Large intestine (tissue), 3 donors: ENCODE measurements around the gene MRPS9. TPM values are rescaled to one million over a fixed set of nuclear protein-coding genes. Genes with fewer than 3 reads are reported as not detected.

Experiments
- DNase-seq, 2 donors: peaks; one replicate each; pipeline versions ENCODE4 v3.0.0 to v3.0.0-alpha.2; 2013
- H3K27ac ChIP-seq: one replicate; pipeline ENCODE4 v1.5.1; 2013; ENCODE audit warnings: low read length
- H3K27me3 ChIP-seq: 2 replicates; pipeline ENCODE4 v1.6.1; 2013; ENCODE audit warnings: low read length; ENCODE audit not compliant: control insufficient read depth, insufficient read depth
- H3K36me3 ChIP-seq: 2 replicates; pipeline ENCODE4 v1.6.1; 2013; ENCODE audit warnings: low read length; ENCODE audit not compliant: control insufficient read depth, insufficient read depth
- H3K4me1 ChIP-seq: one replicate; pipeline ENCODE4 v1.6.1; 2013; ENCODE audit warnings: low read length; ENCODE audit not compliant: control insufficient read depth, insufficient read depth
- H3K4me3 ChIP-seq: one replicate; pipeline ENCODE4 v1.5.1; 2013; ENCODE audit warnings: low read length
- H3K9me3 ChIP-seq: one replicate; pipeline ENCODE4 v1.6.1; 2013; ENCODE audit warnings: mild to moderate bottlenecking, low read depth, low read length, moderate library complexity; ENCODE audit not compliant: control insufficient read depth
- WGBS: methylation state at CpG from one replicate; pipeline ENCODE4 v1.1.5; 2013; ENCODE audit warnings: low lambda C conversion rate; ENCODE audit not compliant: insufficient coverage; 5-methylcytosine and 5-hydroxymethylcytosine counted together
- polyA plus RNA-seq: library from polyadenylated mRNA; unstranded; fragments of 120-200 nt; gene quantifications from one replicate; pipeline ENCODE4 v1.2.1, GENCODE V29; 2013

MRPS9 gene
- polyA plus RNA-seq, 1 donor, result 32.8 TPM

DNA sequence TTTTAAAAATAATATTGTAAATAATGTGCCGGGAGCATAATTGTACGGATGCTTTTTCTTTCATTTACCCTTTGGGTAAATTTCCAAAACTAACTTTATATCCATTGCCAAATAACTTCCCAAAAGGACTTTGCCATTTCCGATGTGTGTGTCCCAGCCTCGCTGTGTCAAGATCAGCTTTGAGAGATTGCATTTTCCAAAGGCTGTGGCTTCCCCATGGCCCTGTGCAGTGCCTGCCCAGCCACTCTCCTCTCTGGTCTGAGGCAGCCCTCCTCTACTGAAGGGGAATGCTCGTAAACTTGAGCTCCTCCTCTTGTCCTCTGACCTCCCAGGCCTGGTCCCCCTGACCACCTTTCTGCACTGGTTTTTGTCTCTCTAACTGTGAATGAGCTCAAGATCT, 78.5 kb downstream of the MRPS9 start:
- Histone ChIP-seq H3K4me3 (no peak overlapping the region), H3K4me1 (no peaks in the 10 kb centered on the region), H3K36me3 (no peaks in the 10 kb centered on the region), H3K9me3 (peaks cover 3% of the 10 kb centered on the region), H3K27me3 (no peaks in the 10 kb centered on the region), H3K27ac (no peak overlapping the region)
- DNase-seq, result no peak
- no CpG with 5 or more reads among the region's 5 CpGs for WGBS

DNA sequence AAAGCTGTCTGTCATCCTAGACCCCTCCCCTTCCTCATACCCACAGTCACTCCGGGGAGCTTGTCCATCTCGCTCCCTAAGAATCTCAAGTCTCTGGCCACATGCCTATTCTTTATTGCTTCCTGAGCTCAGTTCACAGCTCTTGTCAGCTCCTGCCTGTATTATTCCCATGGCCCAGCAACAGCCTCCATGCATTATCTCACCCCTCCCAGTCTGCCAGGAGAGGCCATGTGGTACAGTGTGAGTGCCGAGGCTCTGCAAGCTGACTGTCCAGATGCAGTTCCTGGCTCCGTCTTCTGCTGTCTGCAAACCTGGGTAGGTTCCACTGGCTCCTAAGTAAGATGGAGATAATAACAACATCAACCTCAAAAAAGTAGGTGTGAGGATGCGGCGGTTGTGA, 79.7 kb downstream of the MRPS9 start:
- no peaks in the 10 kb centered on the region for H3K36me3 ChIP-seq
- WGBS, result 100% methylated on average over 1 of the region's 6 CpGs
- DNase-seq, result no peak
- H3K27me3 ChIP-seq, result no peaks in the 10 kb centered on the region
- no peak overlapping the region for H3K27ac ChIP-seq
- H3K4me3 ChIP-seq, result no peak overlapping the region
- no peaks in the 10 kb centered on the region for H3K4me1 ChIP-seq
- peaks cover 3% of the 10 kb centered on the region for H3K9me3 ChIP-seq

DNA sequence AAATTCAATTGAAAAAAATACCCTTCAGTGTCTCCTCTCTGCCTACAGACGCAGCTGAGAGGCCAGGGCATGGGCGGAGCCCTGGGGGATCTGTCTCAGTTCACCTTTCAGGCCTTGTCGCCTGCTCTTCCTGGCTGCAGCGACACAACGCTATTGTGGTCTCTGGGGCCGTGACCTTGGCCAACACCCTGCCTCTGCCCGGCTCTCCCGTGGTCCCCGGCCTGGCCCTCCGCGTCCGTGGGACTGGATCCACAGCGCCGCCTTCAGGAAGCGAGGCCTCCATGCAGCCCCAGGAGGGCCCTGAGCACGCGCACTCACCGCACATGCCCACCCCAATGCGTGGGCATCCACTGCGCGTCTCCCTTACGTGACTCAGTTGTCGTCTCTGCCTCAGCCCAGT, 81.1 kb downstream of the MRPS9 start:
- no peaks in the 10 kb centered on the region for H3K27me3 ChIP-seq
- H3K4me3 ChIP-seq, result no peak overlapping the region
- 0% methylated on average over 1 of the region's 23 CpGs for WGBS
- H3K4me1 ChIP-seq, result no peaks in the 10 kb centered on the region
- no peak overlapping the region for H3K27ac ChIP-seq
- DNase-seq, result no peak
- H3K9me3 ChIP-seq, result peaks cover 3% of the 10 kb centered on the region
- H3K36me3 ChIP-seq, result no peaks in the 10 kb centered on the region

DNA sequence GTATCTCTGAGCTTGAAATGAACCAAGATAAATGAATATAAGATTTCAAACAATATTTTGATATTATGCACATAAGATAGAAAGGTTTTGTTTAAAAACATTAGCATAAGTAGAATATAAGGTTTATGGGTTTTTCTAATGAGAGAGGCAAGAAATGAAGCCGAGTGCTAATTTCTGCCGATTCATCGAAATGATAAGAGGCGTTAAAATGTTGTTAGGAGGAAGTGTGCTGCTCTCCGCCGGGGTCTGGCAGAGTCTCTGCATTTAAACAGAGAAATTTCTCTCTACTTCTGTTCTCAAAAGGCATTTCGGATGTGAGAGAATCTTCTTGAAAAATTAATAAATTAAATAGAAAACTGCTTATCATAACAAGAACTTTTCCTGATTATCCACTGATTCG, 83.6 kb downstream of the MRPS9 start:
- Histone ChIP-seq H3K4me1 (no peaks in the 10 kb centered on the region), H3K36me3 (no peaks in the 10 kb centered on the region), H3K4me3 (no peak overlapping the region), H3K9me3 (peaks cover 3% of the 10 kb centered on the region), H3K27me3 (peaks cover 9% of the 10 kb centered on the region), H3K27ac (no peak overlapping the region)
- 81% methylated on average over 5 of the region's 8 CpGs for WGBS
- DNase-seq, result no peak

DNA sequence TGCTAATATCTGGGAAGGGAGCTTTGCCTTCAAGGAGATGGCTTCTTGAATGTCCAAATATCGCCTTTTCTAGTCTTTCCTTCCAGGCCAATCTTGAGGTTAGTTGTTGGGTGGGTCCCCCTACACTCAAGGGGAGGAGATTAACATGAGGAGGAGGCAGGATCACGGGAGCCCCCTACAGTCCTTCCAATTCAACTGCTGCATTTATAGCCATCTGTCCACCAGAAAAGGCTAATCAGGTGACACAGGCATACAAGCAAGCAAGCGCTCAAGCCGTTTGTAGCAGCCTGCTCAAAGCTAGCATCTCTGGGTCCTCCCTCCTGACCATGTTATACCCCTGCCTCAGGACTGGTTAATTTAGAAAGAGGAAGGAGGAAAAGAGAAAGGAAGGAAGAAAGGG, 87.6 kb downstream of the MRPS9 start:
- Histone ChIP-seq H3K9me3 (no peaks in the 10 kb centered on the region), H3K27me3 (peaks cover 9% of the 10 kb centered on the region), H3K36me3 (no peaks in the 10 kb centered on the region), H3K4me3 (no peak overlapping the region), H3K27ac (no peak overlapping the region), H3K4me1 (no peaks in the 10 kb centered on the region)
- DNase-seq, result no peak
- no CpG with 5 or more reads among the region's 4 CpGs for WGBS

DNA sequence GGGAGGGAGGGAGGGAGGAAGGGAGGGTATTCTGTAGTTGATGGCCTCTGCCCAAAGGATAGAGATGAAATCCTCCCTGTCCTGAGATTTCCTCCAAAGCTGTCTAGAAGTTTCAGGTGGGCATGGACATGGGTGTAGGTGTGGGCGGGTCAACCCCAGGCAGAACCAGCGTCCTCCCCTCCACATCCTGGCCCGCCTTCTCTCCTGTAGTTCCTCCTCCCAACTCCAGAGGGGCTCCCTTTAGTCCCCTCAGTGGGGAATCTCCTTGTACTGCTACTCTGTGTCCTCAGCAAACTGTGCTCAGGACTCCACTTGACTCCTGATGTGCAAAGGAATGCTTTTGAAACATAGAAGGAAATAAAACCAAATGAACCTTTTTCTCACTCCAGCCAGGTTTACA, 88.1 kb downstream of the MRPS9 start:
- DNase-seq, result no peak
- Histone ChIP-seq H3K27me3 (peaks cover 9% of the 10 kb centered on the region), H3K4me1 (no peaks in the 10 kb centered on the region), H3K36me3 (no peaks in the 10 kb centered on the region), H3K4me3 (no peak overlapping the region), H3K27ac (no peak overlapping the region), H3K9me3 (no peaks in the 10 kb centered on the region)
- no CpG with 5 or more reads among the region's 3 CpGs for WGBS

DNA sequence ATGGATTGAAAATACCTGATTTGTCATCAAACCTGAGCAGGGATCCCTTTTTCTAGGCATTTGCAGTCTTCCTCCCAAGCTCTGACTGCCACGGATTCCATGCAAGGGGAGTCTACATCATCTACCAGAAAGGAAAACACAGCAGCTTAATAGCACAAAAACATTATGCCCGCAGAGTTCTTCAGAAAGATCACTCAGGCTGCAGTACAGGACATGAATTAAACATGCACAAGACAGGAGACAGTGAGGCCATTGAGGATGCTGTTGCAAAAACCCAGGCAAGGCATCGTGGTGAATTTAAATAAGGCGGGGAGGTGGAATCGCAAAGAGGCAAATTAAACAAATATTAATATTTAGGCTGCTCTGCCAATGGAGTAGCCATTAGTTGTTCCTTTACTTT, 88.5 kb downstream of the MRPS9 start:
- Histone ChIP-seq H3K4me1 (no peaks in the 10 kb centered on the region), H3K36me3 (no peaks in the 10 kb centered on the region), H3K9me3 (no peaks in the 10 kb centered on the region), H3K4me3 (no peak overlapping the region), H3K27me3 (peaks cover 9% of the 10 kb centered on the region), H3K27ac (no peak overlapping the region)
- WGBS, result 96% methylated on average over 3 of the region's 5 CpGs
- DNase-seq, result no peak

DNA sequence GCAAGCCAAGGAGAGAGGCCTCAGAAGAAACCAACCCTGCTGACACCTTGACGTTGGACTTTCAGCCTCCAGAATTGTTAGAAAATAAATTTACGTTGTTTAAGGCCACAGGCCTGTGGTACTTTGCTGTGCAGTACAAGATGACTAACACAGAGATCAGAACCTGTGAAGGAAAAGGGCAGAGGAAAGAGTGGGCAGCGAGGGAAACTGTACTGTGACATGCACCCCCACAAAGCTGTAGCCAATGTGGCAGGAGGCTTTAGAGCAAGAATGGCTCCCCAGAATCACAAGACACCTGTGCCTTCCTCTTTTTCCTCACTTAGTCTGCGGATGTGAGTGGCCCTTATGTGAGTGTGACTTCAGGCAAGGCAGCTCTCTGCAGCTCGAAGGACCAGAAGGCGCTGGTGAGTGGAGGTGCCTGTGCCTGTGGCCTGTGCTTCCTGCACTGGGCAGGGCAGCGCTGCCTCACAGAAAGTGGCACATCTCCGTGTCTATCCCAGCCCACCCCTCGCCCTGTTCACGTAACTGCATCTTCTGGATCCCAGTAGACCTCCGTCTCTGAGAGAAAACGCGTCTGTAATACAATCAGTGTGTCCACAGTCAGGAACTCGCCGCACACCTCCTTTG, 89.5 kb downstream of the MRPS9 start:
- DNase-seq, result no peak
- no peak overlapping the region for H3K4me3 ChIP-seq
- WGBS, result 80% methylated on average over 1 of the region's 15 CpGs
- no peaks in the 10 kb centered on the region for H3K4me1 ChIP-seq
- no peak overlapping the region for H3K27ac ChIP-seq
- H3K27me3 ChIP-seq, result peaks cover 9% of the 10 kb centered on the region
- H3K9me3 ChIP-seq, result no peaks in the 10 kb centered on the region
- no peaks in the 10 kb centered on the region for H3K36me3 ChIP-seq

DNA sequence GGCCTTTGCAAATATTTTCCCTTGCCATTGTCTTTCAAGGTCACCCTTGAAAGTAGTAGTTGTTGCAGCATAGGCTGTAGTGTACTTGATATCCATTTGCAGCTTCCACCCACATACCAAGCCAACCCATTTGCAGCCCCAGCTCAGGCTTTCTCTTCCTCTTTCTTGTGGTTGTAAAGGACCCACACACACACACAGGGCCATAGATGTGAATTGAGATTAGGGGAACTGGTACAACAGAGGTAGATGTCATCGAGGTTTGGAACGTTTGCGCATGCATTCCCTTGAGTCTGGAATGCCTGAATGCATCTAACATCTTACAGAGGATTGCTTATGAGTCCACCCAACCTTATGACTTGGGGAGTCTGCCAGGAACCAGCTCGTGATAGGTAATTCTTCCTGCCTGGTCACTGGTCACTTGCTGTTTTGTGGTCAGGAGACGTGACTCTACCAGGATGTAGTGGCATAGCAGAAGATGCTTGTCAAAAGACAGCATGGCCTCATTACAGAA, 91.9 kb downstream of the MRPS9 start:
- WGBS, result no CpG with 5 or more reads among the region's 5 CpGs
- DNase-seq, result no peak
- Histone ChIP-seq H3K4me3 (no peak overlapping the region), H3K36me3 (no peaks in the 10 kb centered on the region), H3K27me3 (peaks cover 14% of the 10 kb centered on the region), H3K9me3 (no peaks in the 10 kb centered on the region), H3K4me1 (no peaks in the 10 kb centered on the region), H3K27ac (no peak overlapping the region)

DNA sequence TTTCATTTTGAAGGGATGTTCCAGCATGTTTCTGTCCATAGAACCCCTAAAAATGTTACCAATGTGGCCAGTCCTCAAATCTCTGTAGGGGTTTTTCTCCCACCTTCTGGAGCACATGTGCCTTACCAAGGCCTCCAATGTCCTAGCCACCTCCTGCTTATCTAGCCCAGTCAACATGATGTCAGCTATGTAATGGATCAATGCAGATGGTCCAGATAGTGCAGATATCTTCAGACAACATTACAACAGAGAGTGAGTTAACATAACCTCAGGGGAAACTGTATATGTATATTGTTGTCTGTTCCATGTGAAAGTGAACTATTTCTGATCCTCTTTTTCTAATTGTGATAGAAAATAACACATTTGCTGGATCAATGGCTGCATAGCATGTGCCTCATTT, 92.7 kb downstream of the MRPS9 start:
- Histone ChIP-seq H3K4me1 (no peaks in the 10 kb centered on the region), H3K36me3 (no peaks in the 10 kb centered on the region), H3K27me3 (peaks cover 16% of the 10 kb centered on the region), H3K27ac (no peak overlapping the region), H3K4me3 (no peak overlapping the region), H3K9me3 (no peaks in the 10 kb centered on the region)
- DNase-seq, result no peak

DNA sequence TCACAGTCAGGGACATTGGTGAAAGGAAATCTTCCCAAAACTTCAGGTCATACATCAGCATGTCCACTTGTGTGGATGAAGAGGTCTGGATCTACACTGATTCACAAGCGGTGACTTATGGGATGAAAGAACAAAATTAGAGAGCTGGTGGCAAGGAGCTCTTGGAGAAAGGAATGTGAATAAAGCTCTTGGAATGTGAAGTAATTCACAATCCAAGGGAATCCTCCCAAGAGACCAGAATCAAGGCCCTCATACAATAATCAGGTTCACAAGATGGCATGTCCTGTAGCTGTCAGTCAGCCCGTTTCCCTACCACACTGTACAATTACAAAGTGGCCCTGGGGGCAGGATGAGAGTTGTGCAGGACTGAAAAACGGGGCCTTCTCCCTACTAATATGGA, 96.2 kb downstream of the MRPS9 start:
- Histone ChIP-seq H3K36me3 (no peaks in the 10 kb centered on the region), H3K4me1 (no peaks in the 10 kb centered on the region), H3K27ac (no peak overlapping the region), H3K4me3 (no peak overlapping the region), H3K9me3 (no peaks in the 10 kb centered on the region), H3K27me3 (peaks cover 18% of the 10 kb centered on the region)
- DNase-seq, result no peak
- WGBS, result no CpG with 5 or more reads among the region's 3 CpGs
